Measurements from ENCODE around the gene GAS2L3. TPM values are rescaled to one million over a fixed set of nuclear protein-coding genes. Genes with fewer than 3 reads are reported as not detected.

The GAS2L3 gene
- total RNA-seq, 1 experiment from 2014 or later: 38.7 TPM

DNA sequence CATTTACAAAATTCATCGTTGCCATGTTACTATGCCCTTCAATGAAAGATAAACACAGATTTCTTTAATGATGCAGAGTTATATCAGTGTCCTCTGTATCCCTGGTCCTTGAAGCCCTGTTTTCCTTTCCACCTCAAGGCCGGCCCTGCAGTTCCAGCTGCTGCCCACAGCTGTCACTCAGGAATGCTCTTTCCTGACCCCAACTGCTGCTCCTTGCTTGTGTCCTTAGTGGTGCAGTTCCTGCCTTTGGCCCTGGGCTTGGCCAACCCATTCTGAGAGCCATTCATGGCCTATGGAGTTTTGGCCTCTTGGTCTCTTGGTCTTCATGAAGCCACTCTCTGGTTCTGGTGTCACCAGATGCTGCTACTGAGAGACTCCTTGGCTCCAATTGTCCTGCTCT, 93.1 kb downstream of the GAS2L3 start:
- POLR2A ChIA-PET: no interaction called here
- intact Hi-C loops (cut with micrococcal nuclease): loop anchor here (5.0 kb wide), 2 partner anchors 66 to 434 kb away; no protein-coding TSS in a partner anchor
- H3K9me3 ChIP-seq (ENCODE audit: control insufficient read depth in 1 of 2, insufficient read depth in 1 of 2, low read depth in 1 of 2, low read length in 2 of 2): no peaks in the 10 kb centered on the region
- H3K4me1 ChIP-seq (ENCODE audit: control insufficient read depth in 1 of 2, insufficient read depth in 2 of 2, low read length in 2 of 2): no peaks in the 10 kb centered on the region
- no peak for DNase-seq (ENCODE audit: low read depth, low spot score)
- H3K27ac ChIP-seq (ENCODE audit: low read depth, low read length): no peak overlapping the region
- no peak for TF ChIP-seq CBX3 (IDR thresholded peaks at IDR 0.05; ENCODE audit: low read depth)
- TF ChIP-seq, protein P1, sequence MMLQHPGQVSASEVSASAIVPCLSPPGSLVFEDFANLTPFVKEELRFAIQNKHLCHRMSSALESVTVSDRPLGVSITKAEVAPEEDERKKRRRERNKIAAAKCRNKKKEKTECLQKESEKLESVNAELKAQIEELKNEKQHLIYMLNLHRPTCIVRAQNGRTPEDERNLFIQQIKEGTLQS (IDR thresholded peaks at IDR 0.05): no peak
- TF ChIP-seq POLR2A (IDR thresholded peaks at IDR 0.05; ENCODE audit: borderline replicate concordance, extremely low read depth, insufficient read depth, insufficient read length): no peak
- no peak for TF ChIP-seq SRF (IDR thresholded peaks at IDR 0.05; ENCODE audit: low read depth)
- TF ChIP-seq, protein P2, sequence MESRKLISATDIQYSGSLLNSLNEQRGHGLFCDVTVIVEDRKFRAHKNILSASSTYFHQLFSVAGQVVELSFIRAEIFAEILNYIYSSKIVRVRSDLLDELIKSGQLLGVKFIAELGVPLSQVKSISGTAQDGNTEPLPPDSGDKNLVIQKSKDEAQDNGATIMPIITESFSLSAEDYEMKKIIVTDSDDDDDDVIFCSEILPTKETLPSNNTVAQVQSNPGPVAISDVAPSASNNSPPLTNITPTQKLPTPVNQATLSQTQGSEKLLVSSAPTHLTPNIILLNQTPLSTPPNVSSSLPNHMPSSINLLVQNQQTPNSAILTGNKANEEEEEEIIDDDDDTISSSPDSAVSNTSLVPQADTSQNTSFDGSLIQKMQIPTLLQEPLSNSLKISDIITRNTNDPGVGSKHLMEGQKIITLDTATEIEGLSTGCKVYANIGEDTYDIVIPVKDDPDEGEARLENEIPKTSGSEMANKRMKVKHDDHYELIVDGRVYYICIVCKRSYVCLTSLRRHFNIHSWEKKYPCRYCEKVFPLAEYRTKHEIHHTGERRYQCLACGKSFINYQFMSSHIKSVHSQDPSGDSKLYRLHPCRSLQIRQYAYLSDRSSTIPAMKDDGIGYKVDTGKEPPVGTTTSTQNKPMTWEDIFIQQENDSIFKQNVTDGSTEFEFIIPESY (IDR thresholded peaks at IDR 0.05; ENCODE audit: extremely low read depth, insufficient replicate concordance, low read length): no peak
- TF ChIP-seq POLR2AphosphoS5 (IDR thresholded peaks at IDR 0.05; ENCODE audit: low read depth, low read length): no peak
- no peak overlapping the region for H3K4me3 ChIP-seq (replicated peaks in 1 of 2; ENCODE audit: low read depth in 1 of 2, low read length in 2 of 2)
- H3K79me2 ChIP-seq (ENCODE audit: insufficient read depth, low read length): no peaks in the 10 kb centered on the region
- CTCF ChIA-PET: interaction anchor here (1.3 kb wide), 1 partner anchor 10 kb away, joined by 3 read pairs; no protein-coding TSS in a partner anchor
- no peak overlapping the region for H3K9ac ChIP-seq (ENCODE audit: low read length)
- BruUV-seq (replicated peaks): no TSS peak
- peak; percentile 49; the same call in 1 of the 2 replicates for ATAC-seq
- H3K4me2 ChIP-seq (ENCODE audit: low read length): no peak overlapping the region
- H3K36me3 ChIP-seq (ENCODE audit: control insufficient read depth in 1 of 2, insufficient read depth in 2 of 2, low read length in 2 of 2): no peaks in the 10 kb centered on the region
- H3K9me2 ChIP-seq (ENCODE audit: insufficient read depth): no peaks in the 10 kb centered on the region
- H3K27me3 ChIP-seq (ENCODE audit: insufficient read depth, low read length): no peaks in the 10 kb centered on the region
- RAD21 ChIA-PET (ENCODE audit: low non-redundant PET in 1 of 2, low total read pairs in 2 of 2, uncharacterized antibody in 2 of 2, unreplicated experiment in 2 of 2): no interaction called here
- no peaks in the 10 kb centered on the region for H4K20me1 ChIP-seq (ENCODE audit: insufficient read depth)
- no peak overlapping the region for H2AFZ ChIP-seq (ENCODE audit: low read depth, low read length, poor library complexity, severe bottlenecking)

DNA sequence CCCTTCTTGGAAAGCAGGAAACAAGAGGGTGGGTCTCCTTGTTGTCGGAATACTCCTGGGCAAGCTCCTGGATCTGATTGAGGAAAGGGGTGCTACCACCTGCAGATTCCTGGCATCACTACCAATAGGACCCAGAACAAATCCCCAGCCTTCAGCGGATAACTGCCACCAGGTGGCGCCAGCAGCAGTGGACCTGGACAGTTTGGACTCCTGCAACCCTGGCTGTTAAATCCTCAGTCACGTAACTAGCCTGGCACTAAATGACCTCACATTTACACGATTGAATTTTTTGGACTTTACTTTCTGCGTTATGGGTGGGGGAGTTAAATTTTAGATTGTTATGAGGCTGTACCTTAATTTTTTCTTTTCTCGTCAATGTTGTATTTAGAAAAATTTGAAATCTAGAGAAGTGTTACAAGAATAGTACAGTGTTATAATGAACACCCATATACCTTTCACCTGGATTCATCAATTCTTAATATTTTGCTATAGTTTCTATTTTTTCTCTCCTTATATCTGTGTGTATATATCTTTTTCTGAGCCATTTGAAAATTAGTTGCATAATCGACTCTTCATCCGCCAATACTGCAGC, 95.6 kb downstream of the GAS2L3 start:
- CTCF ChIA-PET: interaction anchor here (0.6 kb wide), 2 partner anchors 64 to 102 kb away, joined by 3 read pairs; no protein-coding TSS in a partner anchor
- Histone ChIP-seq H3K4me1 (ENCODE audit: control insufficient read depth in 1 of 2, insufficient read depth in 2 of 2, low read length in 2 of 2) (no peaks in the 10 kb centered on the region), H3K9ac (ENCODE audit: low read length) (no peak overlapping the region), H3K9me3 (ENCODE audit: control insufficient read depth in 1 of 2, insufficient read depth in 1 of 2, low read depth in 1 of 2, low read length in 2 of 2) (no peaks in the 10 kb centered on the region), H3K9me2 (ENCODE audit: insufficient read depth) (no peaks in the 10 kb centered on the region), H3K4me2 (ENCODE audit: low read length) (no peak overlapping the region), H3K36me3 (ENCODE audit: control insufficient read depth in 1 of 2, insufficient read depth in 2 of 2, low read length in 2 of 2) (no peaks in the 10 kb centered on the region), H3K79me2 (ENCODE audit: insufficient read depth, low read length) (no peaks in the 10 kb centered on the region), H3K27me3 (ENCODE audit: insufficient read depth, low read length) (no peaks in the 10 kb centered on the region), H4K20me1 (ENCODE audit: insufficient read depth) (no peaks in the 10 kb centered on the region), H3K4me3 (replicated peaks in 1 of 2; ENCODE audit: low read depth in 1 of 2, low read length in 2 of 2) (no peak overlapping the region), H2AFZ (ENCODE audit: low read depth, low read length, poor library complexity, severe bottlenecking) (peak overlapping the region; percentile 34), H3K27ac (ENCODE audit: low read depth, low read length) (no peak overlapping the region)
- RAD21 ChIA-PET (ENCODE audit: low non-redundant PET in 1 of 2, low total read pairs in 2 of 2, uncharacterized antibody in 2 of 2, unreplicated experiment in 2 of 2): no interaction called here
- TF ChIP-seq, protein P3, sequence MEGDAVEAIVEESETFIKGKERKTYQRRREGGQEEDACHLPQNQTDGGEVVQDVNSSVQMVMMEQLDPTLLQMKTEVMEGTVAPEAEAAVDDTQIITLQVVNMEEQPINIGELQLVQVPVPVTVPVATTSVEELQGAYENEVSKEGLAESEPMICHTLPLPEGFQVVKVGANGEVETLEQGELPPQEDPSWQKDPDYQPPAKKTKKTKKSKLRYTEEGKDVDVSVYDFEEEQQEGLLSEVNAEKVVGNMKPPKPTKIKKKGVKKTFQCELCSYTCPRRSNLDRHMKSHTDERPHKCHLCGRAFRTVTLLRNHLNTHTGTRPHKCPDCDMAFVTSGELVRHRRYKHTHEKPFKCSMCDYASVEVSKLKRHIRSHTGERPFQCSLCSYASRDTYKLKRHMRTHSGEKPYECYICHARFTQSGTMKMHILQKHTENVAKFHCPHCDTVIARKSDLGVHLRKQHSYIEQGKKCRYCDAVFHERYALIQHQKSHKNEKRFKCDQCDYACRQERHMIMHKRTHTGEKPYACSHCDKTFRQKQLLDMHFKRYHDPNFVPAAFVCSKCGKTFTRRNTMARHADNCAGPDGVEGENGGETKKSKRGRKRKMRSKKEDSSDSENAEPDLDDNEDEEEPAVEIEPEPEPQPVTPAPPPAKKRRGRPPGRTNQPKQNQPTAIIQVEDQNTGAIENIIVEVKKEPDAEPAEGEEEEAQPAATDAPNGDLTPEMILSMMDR (IDR thresholded peaks at IDR 0.05 in 2 of 3, conservative IDR thresholded peaks at IDR 0.05 in 1 of 3; ENCODE audit: borderline replicate concordance in 1 of 3, insufficient read depth in 1 of 3, low read depth in 2 of 3, low read length in 2 of 3): peak; percentile 77 to 94 (median 94)
- TF ChIP-seq CBX3 (IDR thresholded peaks at IDR 0.05; ENCODE audit: low read depth) (0 out of 2 replicates have a peak, but pooled peaks have one; percentile 73), POLR2AphosphoS5 (IDR thresholded peaks at IDR 0.05; ENCODE audit: low read depth, low read length) (no peak), FOSL1 (IDR thresholded peaks at IDR 0.05; ENCODE audit: low read depth) (no peak), POLR2A (IDR thresholded peaks at IDR 0.05; ENCODE audit: borderline replicate concordance, extremely low read depth, insufficient read depth, insufficient read length) (no peak), RAD21 (IDR thresholded peaks at IDR 0.05; ENCODE audit: low read depth) (peak; percentile 74)
- BruUV-seq (replicated peaks): no TSS peak
- intact Hi-C loops (cut with micrococcal nuclease): loop anchor here (1.0 to 5.0 kb wide), 3 partner anchors 63 to 437 kb away; no protein-coding TSS in a partner anchor
- POLR2A ChIA-PET: no interaction called here
- peak; percentile 66 for DNase-seq (ENCODE audit: low read depth, low spot score)
- ATAC-seq: peak; percentile 95
